IMR-90 (cell line): ENCODE data around the gene CACUL1. TPM values are rescaled to one million over a fixed set of nuclear protein-coding genes. Genes with fewer than 3 reads are reported as not detected.

ENCODE experiments used
- ATAC-seq: fragments of 200-7000 bp; cut with Tn5 transposase; 2 replicates; pipeline ENCODE4 v1.9.1; 2020; ENCODE audit warnings: low read depth, mild to moderate bottlenecking, moderate library complexity
- BruUV-seq: library from RNA; stranded (reverse); fragments of 400-500 nt; replicated peaks from 2 replicates; lab custom pipeline; 2021; lab: Mats Ljungman, UMichigan
- CTCF ChIA-PET: fragments of 300-600 bp; formaldehyde crosslinking; extraction: SDS; loops from one replicate; lab custom pipeline; 2021; ENCODE audit warnings: antibody characterized with exemption; lab: Yijun Ruan, JAX
- POLR2A ChIA-PET: fragments of 300-600 bp; sonication (Branson Sonifier 250); formaldehyde crosslinking; loops from one replicate; lab custom pipeline; 2022; ENCODE audit warnings: antibody characterized with exemption; ENCODE audit not compliant: unreplicated experiment; lab: Charles Lee
- DNase-seq: peaks from one replicate; pipeline ENCODE4 v3.0.0; 2013
- H2AFZ ChIP-seq: replicated peaks from 2 replicates; pipeline ENCODE3; 2013; ENCODE audit warnings: low read length, mild to moderate bottlenecking; ENCODE audit not compliant: poor library complexity
- H2AK5ac ChIP-seq: 2 replicates; pipeline ENCODE4 v1.6.1; 2013; ENCODE audit warnings: low read depth, low read length, inconsistent platforms
- H2AK9ac ChIP-seq: replicated peaks from 2 replicates; pipeline ENCODE3; 2013; ENCODE audit warnings: mild to moderate bottlenecking, low read depth, low read length, moderate library complexity; ENCODE audit not compliant: poor library complexity
- H2BK120ac ChIP-seq: 2 replicates; pipeline ENCODE4 v1.6.1; 2013; ENCODE audit warnings: low read depth, low read length, inconsistent platforms
- H2BK15ac ChIP-seq: 3 replicates; pipeline ENCODE4 v1.6.1; 2013; ENCODE audit warnings: low read depth, low read length, inconsistent platforms
- H2BK20ac ChIP-seq: 2 replicates; pipeline ENCODE4 v1.6.1; 2013; ENCODE audit warnings: low read depth, mild to moderate bottlenecking, inconsistent platforms, low read length, moderate library complexity
- H2BK5ac ChIP-seq: 2 replicates; pipeline ENCODE4 v1.6.1; 2013; ENCODE audit warnings: mild to moderate bottlenecking, low read depth, low read length, inconsistent platforms; ENCODE audit not compliant: poor library complexity, severe bottlenecking
- H3K14ac ChIP-seq: replicated peaks from 2 replicates; pipeline ENCODE4 v1.6.1; 2013; ENCODE audit warnings: low read depth, low read length, inconsistent platforms
- H3K18ac ChIP-seq: 2 replicates; pipeline ENCODE4 v1.6.1; 2013; ENCODE audit warnings: low read depth, low read length, control low read depth
- H3K23ac ChIP-seq: 2 replicates; pipeline ENCODE4 v1.6.1; 2013; ENCODE audit warnings: low read depth, low read length, inconsistent platforms
- H3K27ac ChIP-seq: 2 replicates; pipeline ENCODE4 v1.5.1; 2013; ENCODE audit warnings: mild to moderate bottlenecking, control low read depth, low read length; ENCODE audit not compliant: insufficient read depth
- H3K27me3 ChIP-seq: 2 replicates; pipeline ENCODE4 v1.6.1; 2013; ENCODE audit warnings: low read length; ENCODE audit not compliant: control insufficient read depth, insufficient read depth
- H3K36me3 ChIP-seq: 2 replicates; pipeline ENCODE4 v1.6.1; 2013; ENCODE audit warnings: low read length, mixed read lengths; ENCODE audit not compliant: control insufficient read depth, insufficient read depth
- H3K4ac ChIP-seq: 2 replicates; pipeline ENCODE4 v1.6.1; 2013; ENCODE audit warnings: low read depth, low read length, inconsistent platforms
- H3K4me1 ChIP-seq: 2 replicates; pipeline ENCODE4 v1.6.1; 2013; ENCODE audit warnings: low read length, mixed read lengths; ENCODE audit not compliant: control insufficient read depth, insufficient read depth
- H3K4me2 ChIP-seq: 2 replicates; pipeline ENCODE4 v1.6.1; 2013; ENCODE audit warnings: low read depth, mild to moderate bottlenecking, control low read depth, low read length, moderate library complexity
- H3K4me3 ChIP-seq: 2 replicates; pipeline ENCODE4 v1.5.1; 2013; ENCODE audit warnings: low read depth, mild to moderate bottlenecking, control low read depth, low read length, moderate library complexity; ENCODE audit not compliant: insufficient read depth
- H3K56ac ChIP-seq: 2 replicates; pipeline ENCODE4 v1.6.1; 2013; ENCODE audit warnings: low read length, inconsistent platforms; ENCODE audit not compliant: insufficient read depth; ENCODE audit errors: extremely low read depth
- H3K79me1 ChIP-seq, 2 experiments: 2 replicates each; pipeline ENCODE4 v1.6.1; 2013; ENCODE audit warnings: low read length in 2 of 2, inconsistent platforms in 1 of 2, low read depth in 1 of 2
- H3K9ac ChIP-seq: 2 replicates; pipeline ENCODE4 v1.6.1; 2013; ENCODE audit warnings: low read depth, low read length, control low read depth
- H3K9me1 ChIP-seq: 2 replicates; pipeline ENCODE4 v1.6.1; 2013; ENCODE audit warnings: low read length, inconsistent platforms; ENCODE audit not compliant: insufficient read depth
- H3K9me3 ChIP-seq: 2 replicates; pipeline ENCODE4 v1.6.1; 2013; ENCODE audit warnings: low read length; ENCODE audit not compliant: control insufficient read depth, insufficient read depth
- H4K20me1 ChIP-seq: 2 replicates; pipeline ENCODE4 v1.6.1; 2013; ENCODE audit warnings: low read length, inconsistent platforms; ENCODE audit not compliant: insufficient read depth
- H4K5ac ChIP-seq: 2 replicates; pipeline ENCODE4 v1.6.1; 2013; ENCODE audit warnings: mild to moderate bottlenecking, low read depth, low read length, control low read depth
- H4K8ac ChIP-seq, 2 experiments: 2 replicates each; pipeline ENCODE4 v1.6.1; 2013; ENCODE audit warnings: low read depth in 2 of 2, low read length in 2 of 2, control low read depth in 1 of 2, inconsistent platforms in 1 of 2
- H4K91ac ChIP-seq: 2 replicates; pipeline ENCODE4 v1.6.1; 2013; ENCODE audit warnings: low read depth, low read length, inconsistent platforms; ENCODE audit not compliant: insufficient read depth
- BHLHE40 ChIP-seq: fragments of 150-350 bp; IDR thresholded peaks from 2 replicates; pipeline ENCODE4 v1.6.1; 2016; ENCODE audit warnings: mild to moderate bottlenecking, low read depth, low read length
- CEBPB ChIP-seq: IDR thresholded peaks from 2 replicates; pipeline ENCODE4 v1.6.1; 2012; ENCODE audit warnings: low read depth, low read length, improper control_type of control experiment
- CHD1 ChIP-seq: IDR thresholded peaks from 2 replicates; pipeline ENCODE4 v1.6.1; 2012; ENCODE audit warnings: low read depth, low read length, improper control_type of control experiment
- ELK1 ChIP-seq: fragments of 150-350 bp; IDR thresholded peaks from 2 replicates; pipeline ENCODE4 v1.6.1; 2016; ENCODE audit warnings: low read depth, mild to moderate bottlenecking, low read length, moderate library complexity, borderline replicate concordance
- FOS ChIP-seq: fragments of 150-350 bp; IDR thresholded peaks from 2 replicates; pipeline ENCODE4 v1.6.1; 2016; ENCODE audit warnings: low read depth, low read length
- MAFK ChIP-seq: IDR thresholded peaks from 2 replicates; pipeline ENCODE4 v1.6.1; 2012; ENCODE audit warnings: low read depth, low read length, improper control_type of control experiment
- MAZ ChIP-seq: IDR thresholded peaks from 2 replicates; pipeline ENCODE4 v1.6.1; 2012; ENCODE audit warnings: low read depth, mild to moderate bottlenecking, low read length, improper control_type of control experiment, moderate library complexity, borderline replicate concordance
- POLR2A ChIP-seq: IDR thresholded peaks from 2 replicates; pipeline ENCODE4 v1.6.1; 2012; ENCODE audit warnings: mild to moderate bottlenecking, low read depth, low read length
- RAD21 ChIP-seq: IDR thresholded peaks from 2 replicates; pipeline ENCODE4 v1.6.1; 2012; ENCODE audit warnings: low read length, improper control_type of control experiment
- RCOR1 ChIP-seq: IDR thresholded peaks from 2 replicates; pipeline ENCODE4 v1.6.1; 2012; ENCODE audit warnings: mild to moderate bottlenecking, low read length, improper control_type of control experiment; ENCODE audit not compliant: insufficient replicate concordance
- SMC3 ChIP-seq: fragments of 150-350 bp; IDR thresholded peaks from 2 replicates; pipeline ENCODE4 v1.6.1; 2016; ENCODE audit warnings: low read depth, mild to moderate bottlenecking, antibody characterized with exemption, low read length, moderate library complexity
- WGBS, 2 experiments: methylation state at CpG; one replicate each; pipeline versions ENCODE4 v1.1.5 to v1.1.7; 2013; ENCODE audit warnings: missing lambda C conversion rate in 2 of 2; ENCODE audit not compliant: insufficient read length in 1 of 2; ENCODE audit errors: extremely low coverage in 2 of 2; 5-methylcytosine and 5-hydroxymethylcytosine counted together
- dilution Hi-C: fragments of 300-500 bp; cut with HindIII; formaldehyde crosslinking; loops from one replicate; pipeline ENCODE4 v1.14.3; 2018; ENCODE audit warnings: low sequenced_read_pairs; ENCODE audit not compliant: unreplicated experiment
- in situ Hi-C: fragments of 300-500 bp; cut with MboI; formaldehyde crosslinking; loops from 3 replicates; pipeline ENCODE4 v1.14.3; 2019; ENCODE audit warnings: low sequenced_read_pairs, inconsistent platforms, mixed read lengths
- intact Hi-C: fragments of 100-400 bp; cut with micrococcal nuclease; formaldehyde crosslinking; loops from 2 replicates; pipeline ENCODE4 v1.10.0; 2022
- polyA plus RNA-seq, 3 experiments: library from polyadenylated mRNA; depleted of rRNA; stranded (reverse); fragments of >200 nt; gene quantifications; 2 replicates each; pipeline ENCODE4 v1.2.3, GENCODE V29; 2012; ENCODE audit warnings: low replicate concordance in 1 of 3
- total RNA-seq: library from RNA; depleted of rRNA; stranded (reverse); fragments of >200 nt; gene quantifications from 2 replicates; pipeline ENCODE4 v1.2.3, GENCODE V29; 2012
- TF ChIP-seq, protein P1 (sequence below): fragments of 150-350 bp; IDR thresholded peaks from 2 replicates; pipeline ENCODE4 v1.6.1; 2017; ENCODE audit warnings: mild to moderate bottlenecking, antibody characterized with exemption, low read length, low read depth

Gene CACUL1
- total and polyA plus RNA-seq, 2 of the 4 experiments (the other 2 are of a cell fraction) = 5.3 to 23.5 TPM

DNA sequence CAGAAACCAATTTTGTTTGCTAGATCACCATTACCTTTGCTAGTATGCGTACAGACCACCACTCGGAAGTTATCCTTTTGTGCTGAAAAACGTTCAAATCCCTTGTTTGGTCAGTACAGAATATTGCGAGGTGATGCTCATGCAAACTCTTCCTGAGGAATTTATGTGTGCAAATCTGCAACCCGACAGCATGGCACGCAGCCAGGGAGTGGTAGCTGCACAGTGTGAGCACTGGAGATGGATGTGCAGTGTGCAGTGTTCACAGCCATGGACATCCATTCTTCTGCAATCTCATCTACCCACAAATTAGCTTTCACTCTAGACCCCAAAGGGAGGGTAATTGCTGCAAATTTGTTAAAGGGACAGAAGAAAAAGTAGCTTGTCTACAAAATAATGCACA lies 72.2 kb downstream of the CACUL1 start:
- H3K23ac ChIP-seq = no peak overlapping the region
- H4K91ac ChIP-seq = no peak overlapping the region
- ChIA-PET CTCF (no interaction called here), POLR2A (no interaction called here)
- in situ Hi-C loops = no loop called here
- no peak overlapping the region for H4K8ac ChIP-seq
- TF ChIP-seq ELK1 (no peak), BHLHE40 (no peak), CEBPB (no peak), POLR2A (no peak), RAD21 (no peak), MAZ (no peak), SMC3 (no peak), RCOR1 (no peak), FOS (no peak), MAFK (no peak), CHD1 (no peak)
- TF ChIP-seq, protein P1, sequence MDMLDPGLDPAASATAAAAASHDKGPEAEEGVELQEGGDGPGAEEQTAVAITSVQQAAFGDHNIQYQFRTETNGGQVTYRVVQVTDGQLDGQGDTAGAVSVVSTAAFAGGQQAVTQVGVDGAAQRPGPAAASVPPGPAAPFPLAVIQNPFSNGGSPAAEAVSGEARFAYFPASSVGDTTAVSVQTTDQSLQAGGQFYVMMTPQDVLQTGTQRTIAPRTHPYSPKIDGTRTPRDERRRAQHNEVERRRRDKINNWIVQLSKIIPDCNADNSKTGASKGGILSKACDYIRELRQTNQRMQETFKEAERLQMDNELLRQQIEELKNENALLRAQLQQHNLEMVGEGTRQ = no peak
- H2AK5ac ChIP-seq = no peak overlapping the region
- H2AFZ ChIP-seq = no peak overlapping the region
- H3K14ac ChIP-seq = no peak overlapping the region
- H3K9ac ChIP-seq = no peak overlapping the region
- dilution Hi-C loops = no loop called here
- peaks cover 3 to 4% of the 10 kb centered on the region in 2 experiments; a peak in 2 of 4 replicates for H3K79me1 ChIP-seq
- H4K5ac ChIP-seq = no peak overlapping the region
- no peak overlapping the region for H3K27ac ChIP-seq
- H3K4me2 ChIP-seq = no peak overlapping the region
- no peaks in the 10 kb centered on the region for H3K4me1 ChIP-seq
- ATAC-seq (no peak), DNase-seq (no peak)
- H4K20me1 ChIP-seq = no peaks in the 10 kb centered on the region
- no peaks in the 10 kb centered on the region for H3K27me3 ChIP-seq
- no peak overlapping the region for H2BK15ac ChIP-seq
- intact Hi-C loops = no loop called here
- peaks cover 16% of the 10 kb centered on the region for H3K36me3 ChIP-seq
- no peak overlapping the region for H3K18ac ChIP-seq
- H2BK5ac ChIP-seq = no peak overlapping the region
- no peak overlapping the region for H2AK9ac ChIP-seq
- no peaks in the 10 kb centered on the region for H3K9me3 ChIP-seq
- H3K4me3 ChIP-seq = no peak overlapping the region
- H3K4ac ChIP-seq = no peak overlapping the region
- no peak overlapping the region for H3K56ac ChIP-seq
- H2BK20ac ChIP-seq = no peak overlapping the region
- H2BK120ac ChIP-seq = no peak overlapping the region
- BruUV-seq = TSS peak; percentile 17
- peaks cover 8% of the 10 kb centered on the region; the same call in 1 of the 2 replicates for H3K9me1 ChIP-seq
- 72% methylated on average over 2 of the region's 6 CpGs; no CpG with 5 or more reads in 1 of the 2 experiments for WGBS, 2 experiments
